Natural killer cell (primary cell): Measurements from ENCODE around the gene PRDM11. TPM values are rescaled to one million over a fixed set of nuclear protein-coding genes. Genes with fewer than 3 reads are reported as not detected.

ENCODE experiments used
- ATAC-seq, 3 donors: fragments of 150-1000 bp in 2 of 3; fragments of 200-7000 bp in 1 of 3; cut with Tn5 transposase; 1 replicate in 1 of 3; 2 replicates in 2 of 3; pipeline ENCODE4 v1.10.0; 2021; ENCODE audit warnings: mild to moderate bottlenecking in 2 of 3, moderate library complexity in 2 of 3
- DNase-seq, 2 donors: peaks; one replicate each; pipeline versions ENCODE4 v3.0.0 to v3.0.0-alpha.2; 2013 to 2021; ENCODE audit warnings: mixed read lengths in 1 of 2
- H3K27ac ChIP-seq: one replicate; pipeline ENCODE4 v1.5.1; 2013; ENCODE audit warnings: mild to moderate bottlenecking, low read length
- H3K27me3 ChIP-seq: one replicate; pipeline ENCODE4 v1.6.1; 2013; ENCODE audit warnings: low read length; ENCODE audit not compliant: control insufficient read depth, insufficient read depth
- H3K36me3 ChIP-seq: one replicate; pipeline ENCODE4 v1.6.1; 2013; ENCODE audit warnings: low read length; ENCODE audit not compliant: control insufficient read depth, insufficient read depth
- H3K4me1 ChIP-seq: one replicate; pipeline ENCODE4 v1.6.1; 2013; ENCODE audit warnings: low read length; ENCODE audit not compliant: control insufficient read depth, insufficient read depth
- H3K4me3 ChIP-seq: one replicate; pipeline ENCODE4 v1.5.1; 2013; ENCODE audit warnings: low read length
- H3K9me3 ChIP-seq: one replicate; pipeline ENCODE4 v1.6.1; 2013; ENCODE audit warnings: low read length; ENCODE audit not compliant: control insufficient read depth, insufficient read depth
- H3K27ac Mint-ChIP-seq, 2 donors: one replicate each; pipeline ENCODE4 v1.8.0; 2022; ENCODE audit warnings: mild to moderate bottlenecking in 2 of 2, mixed read lengths in 2 of 2, moderate library complexity in 1 of 2
- H3K27me3 Mint-ChIP-seq, 2 donors: one replicate each; pipeline ENCODE4 v1.8.0; 2022; ENCODE audit warnings: low read depth in 2 of 2, mixed read lengths in 2 of 2
- H3K36me3 Mint-ChIP-seq: one replicate; pipeline ENCODE4 v1.8.0; 2022; ENCODE audit warnings: mixed read lengths
- H3K4me1 Mint-ChIP-seq, 2 donors: one replicate each; pipeline ENCODE4 v1.8.0; 2022; ENCODE audit warnings: mixed read lengths in 2 of 2
- H3K4me3 Mint-ChIP-seq: one replicate; pipeline ENCODE4 v1.8.0; 2022; ENCODE audit warnings: mild to moderate bottlenecking, moderate library complexity, mixed read lengths
- H3K9me3 Mint-ChIP-seq, 2 donors: one replicate each; pipeline ENCODE4 v1.8.0; 2022; ENCODE audit warnings: mixed read lengths in 2 of 2
- WGBS: methylation state at CpG from one replicate; pipeline ENCODE4 v1.1.7; 2013; ENCODE audit warnings: missing lambda C conversion rate; ENCODE audit not compliant: insufficient coverage; 5-methylcytosine and 5-hydroxymethylcytosine counted together
- intact Hi-C: fragments of 100-400 bp; cut with micrococcal nuclease; formaldehyde crosslinking; loops from one replicate; pipeline ENCODE4 v1.14.2; 2022
- total RNA-seq, 4 donors: library from RNA; stranded (reverse); fragments of 120-200 nt in 1 of 4; gene quantifications; one replicate each; pipeline versions ENCODE4 v1.2.3 to v1.2.4, GENCODE V29; 2013 to 2022
- TF ChIP-seq, protein P1 (sequence below): fragments of 200-600 bp; IDR thresholded peaks from one replicate; pipeline ENCODE4 v1.8.0; 2022; ENCODE audit warnings: antibody characterized with exemption

Gene PRDM11
- total RNA-seq, 3 donors from 2014 or later (not counting 1 experiment from before 2014, with no cell fraction given) = 10.3 to 14.7 (median 13.7) TPM

DNA sequence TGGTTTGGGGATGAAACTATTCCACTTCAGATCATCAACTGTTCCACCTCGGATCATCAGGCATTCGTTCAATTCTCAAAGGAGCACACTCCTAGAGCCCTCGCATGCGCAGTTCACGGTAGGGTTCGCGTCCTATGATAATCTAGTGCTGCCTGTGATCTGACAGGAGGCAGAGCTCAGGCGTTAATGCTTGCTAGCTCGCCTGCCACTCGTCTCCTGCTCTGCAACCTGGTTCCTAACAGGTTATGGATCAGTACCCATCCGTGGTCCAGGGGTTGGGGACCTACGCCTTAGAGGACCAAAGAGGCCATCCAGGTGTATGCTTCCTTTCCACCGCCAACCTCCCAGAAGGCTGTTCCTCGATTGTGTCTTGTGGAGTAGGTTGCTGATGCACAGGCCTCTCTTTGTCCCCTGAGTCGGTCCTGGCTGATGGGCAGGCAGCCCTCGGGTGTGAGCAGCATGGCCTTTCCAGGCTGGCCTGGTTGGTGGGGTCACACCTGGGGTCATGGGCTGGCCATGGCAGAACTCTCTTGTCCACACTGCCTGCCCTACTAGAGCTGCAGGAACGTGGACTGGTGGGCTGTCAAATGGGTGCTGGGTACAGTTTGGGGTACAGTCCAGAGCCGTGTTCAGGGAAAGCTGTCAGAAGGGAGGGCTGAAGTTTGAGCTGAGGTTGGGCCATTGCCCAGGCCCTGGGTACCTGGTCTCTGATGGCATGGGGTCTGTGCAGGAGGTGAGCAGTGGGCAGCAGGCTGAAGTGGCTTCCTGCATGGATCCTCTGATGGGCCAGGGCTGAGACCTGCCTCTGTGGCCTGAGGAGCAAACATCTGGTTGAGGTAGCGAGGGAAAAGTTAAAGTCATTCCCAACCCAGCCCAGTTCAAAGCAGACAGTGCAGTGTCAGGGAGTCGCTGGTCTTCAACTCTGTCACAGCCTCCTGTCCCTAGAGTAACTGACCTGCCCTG is 11.1 kb downstream of the PRDM11 start:
- H3K4me1 Mint-ChIP-seq = peaks cover 26 to 38% of the 10 kb centered on the region in 2 donors
- ATAC-seq = no peak
- WGBS = 86% methylated on average over 20 of the region's 20 CpGs
- TF ChIP-seq, protein P1, sequence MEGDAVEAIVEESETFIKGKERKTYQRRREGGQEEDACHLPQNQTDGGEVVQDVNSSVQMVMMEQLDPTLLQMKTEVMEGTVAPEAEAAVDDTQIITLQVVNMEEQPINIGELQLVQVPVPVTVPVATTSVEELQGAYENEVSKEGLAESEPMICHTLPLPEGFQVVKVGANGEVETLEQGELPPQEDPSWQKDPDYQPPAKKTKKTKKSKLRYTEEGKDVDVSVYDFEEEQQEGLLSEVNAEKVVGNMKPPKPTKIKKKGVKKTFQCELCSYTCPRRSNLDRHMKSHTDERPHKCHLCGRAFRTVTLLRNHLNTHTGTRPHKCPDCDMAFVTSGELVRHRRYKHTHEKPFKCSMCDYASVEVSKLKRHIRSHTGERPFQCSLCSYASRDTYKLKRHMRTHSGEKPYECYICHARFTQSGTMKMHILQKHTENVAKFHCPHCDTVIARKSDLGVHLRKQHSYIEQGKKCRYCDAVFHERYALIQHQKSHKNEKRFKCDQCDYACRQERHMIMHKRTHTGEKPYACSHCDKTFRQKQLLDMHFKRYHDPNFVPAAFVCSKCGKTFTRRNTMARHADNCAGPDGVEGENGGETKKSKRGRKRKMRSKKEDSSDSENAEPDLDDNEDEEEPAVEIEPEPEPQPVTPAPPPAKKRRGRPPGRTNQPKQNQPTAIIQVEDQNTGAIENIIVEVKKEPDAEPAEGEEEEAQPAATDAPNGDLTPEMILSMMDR = no peak
- H3K27me3 Mint-ChIP-seq = no peaks in the 10 kb centered on the region
- no peaks in the 10 kb centered on the region for H3K4me1 ChIP-seq
- H3K4me3 Mint-ChIP-seq = no peak overlapping the region
- intact Hi-C loops = no loop called here
- no peak overlapping the region for H3K4me3 ChIP-seq
- H3K27ac ChIP-seq = no peak overlapping the region
- no peaks in the 10 kb centered on the region for H3K9me3 ChIP-seq
- DNase-seq = no peak
- H3K27me3 ChIP-seq = no peaks in the 10 kb centered on the region
- H3K36me3 ChIP-seq = no peaks in the 10 kb centered on the region
- H3K9me3 Mint-ChIP-seq = no peaks in the 10 kb centered on the region
- H3K27ac Mint-ChIP-seq = no peak overlapping the region
- no peaks in the 10 kb centered on the region for H3K36me3 Mint-ChIP-seq

DNA sequence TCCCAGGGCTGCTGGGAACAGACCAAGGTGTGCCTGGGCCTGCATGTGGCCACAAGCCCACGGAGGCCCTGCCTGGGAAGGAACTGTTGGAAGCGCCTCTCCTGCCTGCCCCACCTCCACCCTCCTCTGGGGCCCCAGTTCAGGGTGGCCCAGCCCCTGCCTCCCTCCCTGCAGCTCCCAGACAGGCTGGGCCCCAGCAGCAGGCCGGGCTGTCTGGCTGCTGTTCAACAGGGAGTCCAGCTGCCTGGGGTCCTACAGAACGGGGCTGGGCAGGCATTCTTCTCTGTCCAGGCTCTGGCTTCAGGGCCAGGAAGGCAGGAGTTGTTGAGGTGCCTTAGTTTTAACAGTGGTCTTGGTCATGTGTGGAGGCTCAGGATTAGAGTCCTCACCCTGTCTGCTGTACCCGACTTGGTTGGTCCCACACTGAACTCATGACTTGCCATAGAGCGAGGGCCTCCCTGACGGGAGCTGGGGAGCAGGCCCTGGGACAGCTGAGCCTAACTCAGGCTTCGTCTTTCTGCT is 11.8 kb downstream of the PRDM11 start:
- Mint-ChIP-seq H3K9me3 (no peaks in the 10 kb centered on the region), H3K4me1 (peaks cover 22 to 43% of the 10 kb centered on the region in 2 donors), H3K4me3 (no peak overlapping the region), H3K27ac (no peak overlapping the region), H3K36me3 (no peaks in the 10 kb centered on the region), H3K27me3 (no peaks in the 10 kb centered on the region)
- Histone ChIP-seq H3K4me1 (peaks cover 2% of the 10 kb centered on the region), H3K27me3 (no peaks in the 10 kb centered on the region), H3K27ac (no peak overlapping the region), H3K4me3 (no peak overlapping the region), H3K36me3 (no peaks in the 10 kb centered on the region), H3K9me3 (no peaks in the 10 kb centered on the region)
- 67% methylated on average over 8 of the region's 8 CpGs for WGBS
- no peak for DNase-seq
- ATAC-seq = no peak
- intact Hi-C loops = no loop called here
- TF ChIP-seq, protein P1 = no peak

DNA sequence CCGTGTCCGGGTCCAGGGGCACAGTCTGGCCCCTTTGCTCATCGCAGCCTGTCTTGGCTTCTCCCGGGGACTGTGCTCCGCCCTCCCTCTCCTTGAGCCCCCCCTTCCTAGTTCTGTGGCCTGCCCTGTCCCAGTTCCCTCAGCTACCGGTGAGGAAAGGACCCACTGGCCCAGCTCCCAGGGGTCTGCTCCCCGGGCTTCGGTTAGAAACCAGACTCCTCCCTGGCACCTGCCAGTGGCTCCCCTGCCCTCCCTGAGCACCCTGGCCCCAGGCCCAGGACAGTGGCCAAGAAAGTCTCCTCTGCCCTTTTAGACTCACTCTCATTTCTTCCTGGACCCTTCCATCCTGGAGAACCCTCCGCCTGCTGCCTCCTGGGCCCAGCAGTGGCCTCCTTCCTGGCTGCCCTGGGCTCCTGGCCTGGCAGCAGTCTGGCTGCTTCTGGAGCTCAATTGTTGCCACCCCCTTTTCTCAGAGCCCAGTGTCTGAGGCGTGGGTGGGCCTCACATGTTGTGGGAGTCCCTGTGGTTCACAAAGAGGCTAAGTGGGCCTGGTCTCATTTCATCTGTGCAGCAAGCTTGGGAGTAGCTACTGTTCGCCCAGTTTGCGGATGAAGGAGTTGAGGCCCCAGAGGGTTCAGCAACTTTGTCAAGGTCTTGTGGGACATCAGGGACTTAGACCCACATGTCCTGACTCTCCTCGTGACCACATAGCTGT is 12.6 kb downstream of the PRDM11 start:
- WGBS = 79% methylated on average over 13 of the region's 13 CpGs
- H3K4me3 ChIP-seq = no peak overlapping the region
- Mint-ChIP-seq H3K9me3 (no peaks in the 10 kb centered on the region), H3K27ac (peak overlapping the region in 1 of 2 donors; percentile 56), H3K27me3 (no peaks in the 10 kb centered on the region), H3K4me1 (peaks cover 26 to 51% of the 10 kb centered on the region in 2 donors), H3K4me3 (no peak overlapping the region), H3K36me3 (no peaks in the 10 kb centered on the region)
- no peaks in the 10 kb centered on the region for H3K36me3 ChIP-seq
- H3K27ac ChIP-seq = no peak overlapping the region
- ATAC-seq (no peak), DNase-seq (no peak)
- intact Hi-C loops = no loop called here
- H3K9me3 ChIP-seq = no peaks in the 10 kb centered on the region
- H3K4me1 ChIP-seq = peaks cover 5% of the 10 kb centered on the region
- TF ChIP-seq, protein P1 = no peak
- H3K27me3 ChIP-seq = no peaks in the 10 kb centered on the region
